HepG2 (cell line): ENCODE data around the gene PDK2. TPM values are rescaled to one million over a fixed set of nuclear protein-coding genes. Genes with fewer than 3 reads are reported as not detected.
A peak's percentile ranks its signal among the peaks of the same experiment; 100 is the strongest.

Source experiments
- ATF7 ChIP-seq, 2 experiments: fragments of 450-650 bp in 1 of 2; sonication (generic) in 1 of 2; formaldehyde crosslinking in 1 of 2; IDR thresholded peaks; 2 replicates each; pipeline versions ENCODE4 v1.4.0 to v1.6.1; 2016 to 2020; ENCODE audit warnings: antibody characterized with exemption in 1 of 2, mild to moderate bottlenecking in 1 of 2, missing genetic modification reagents in 1 of 2
- GLMP ChIP-seq: sonication (generic); formaldehyde crosslinking; IDR thresholded peaks from 2 replicates; pipeline ENCODE4 v1.9.0; 2021; ENCODE audit warnings: missing genetic modification reagents, mild to moderate bottlenecking, borderline replicate concordance
- HDAC1 ChIP-seq: sonication (generic); formaldehyde crosslinking; IDR thresholded peaks from 2 replicates; pipeline ENCODE4 v1.5.1; 2020; ENCODE audit warnings: mild to moderate bottlenecking, missing genetic modification reagents
- HMG20A ChIP-seq: IDR thresholded peaks from 2 replicates; pipeline ENCODE4 v1.6.1; 2016; ENCODE audit warnings: borderline replicate concordance
- MAZ ChIP-seq, 2 experiments: sonication (generic) in 1 of 2; formaldehyde crosslinking in 1 of 2; IDR thresholded peaks; 2 replicates each; pipeline versions ENCODE4 v1.5.0 to v1.6.1; 2012 to 2020; ENCODE audit warnings: low read depth in 2 of 2, mild to moderate bottlenecking in 2 of 2, borderline replicate concordance in 1 of 2, improper control_type of control experiment in 1 of 2, low read length in 1 of 2, missing genetic modification reagents in 1 of 2, moderate library complexity in 1 of 2
- MXD1 ChIP-seq: sonication (generic); formaldehyde crosslinking; IDR thresholded peaks from 2 replicates; pipeline ENCODE4 v1.4.0; 2020; ENCODE audit warnings: mild to moderate bottlenecking, missing genetic modification reagents
- NCOA1 ChIP-seq: sonication (generic); formaldehyde crosslinking; IDR thresholded peaks from 2 replicates; pipeline ENCODE4 v1.9.0; 2021; ENCODE audit warnings: missing genetic modification reagents
- NCOR1 ChIP-seq: fragments of 200-600 bp; sonication (generic); IDR thresholded peaks from 2 replicates; pipeline ENCODE4 v1.7.0; 2017; ENCODE audit warnings: antibody characterized with exemption, low read length, borderline replicate concordance
- PCBP1 ChIP-seq: fragments of 200-400 bp; formaldehyde crosslinking; IDR thresholded peaks from 2 replicates; pipeline ENCODE4 v1.6.1; 2017; ENCODE audit warnings: mild to moderate bottlenecking, low read depth, low read length, borderline replicate concordance
- PHF8 ChIP-seq: sonication (generic); formaldehyde crosslinking; IDR thresholded peaks from 2 replicates; pipeline ENCODE4 v1.5.0; 2020; ENCODE audit warnings: missing genetic modification reagents
- ZKSCAN8 ChIP-seq: IDR thresholded peaks from 2 replicates; pipeline ENCODE4 v1.6.1; 2016; ENCODE audit warnings: borderline replicate concordance, missing genetic modification reagents, missing compliant biosample characterization
- ZNF484 ChIP-seq: sonication (generic); formaldehyde crosslinking; IDR thresholded peaks from 2 replicates; pipeline ENCODE4 v1.5.1; 2020; ENCODE audit warnings: mild to moderate bottlenecking, low read depth, missing genetic modification reagents, borderline replicate concordance
- ZNF563 ChIP-seq: sonication (generic); formaldehyde crosslinking; IDR thresholded peaks from 2 replicates; pipeline ENCODE4 v1.8.0; 2022; ENCODE audit warnings: mild to moderate bottlenecking, moderate library complexity, missing genetic modification reagents
- ZNF572 ChIP-seq: sonication (generic); formaldehyde crosslinking; IDR thresholded peaks from 2 replicates; pipeline ENCODE4 v1.5.1; 2020; ENCODE audit warnings: mild to moderate bottlenecking, missing genetic modification reagents
- ZNF574 ChIP-seq: sonication (generic); formaldehyde crosslinking; IDR thresholded peaks from 2 replicates; pipeline ENCODE4 v1.4.0; 2020; ENCODE audit warnings: missing genetic modification reagents
- ZNF580 ChIP-seq: IDR thresholded peaks from 2 replicates; pipeline ENCODE4 v1.6.1; 2016; ENCODE audit warnings: low read depth, borderline replicate concordance
- ZNF619 ChIP-seq: sonication (generic); formaldehyde crosslinking; IDR thresholded peaks from 2 replicates; pipeline ENCODE4 v1.4.0; 2020; ENCODE audit warnings: mild to moderate bottlenecking, missing genetic modification reagents
- ZNF724P ChIP-seq: sonication (generic); formaldehyde crosslinking; IDR thresholded peaks from 2 replicates; pipeline ENCODE4 v1.8.0; 2022; ENCODE audit warnings: missing genetic modification reagents, borderline replicate concordance
- ZNF746 ChIP-seq: sonication (generic); formaldehyde crosslinking; IDR thresholded peaks from 2 replicates; pipeline ENCODE4 v1.8.0; 2022; ENCODE audit warnings: mild to moderate bottlenecking, missing genetic modification reagents
- ZNF770 ChIP-seq: sonication (generic); formaldehyde crosslinking; IDR thresholded peaks from 2 replicates; pipeline ENCODE4 v1.5.0; 2020; ENCODE audit warnings: mild to moderate bottlenecking, missing genetic modification reagents
- polyA plus RNA-seq, 8 experiments: library from polyadenylated mRNA; depleted of rRNA in 3 of 8; stranded (reverse) in 7 of 8; unstranded in 1 of 8; fragments of >200 nt; fragmentation: Illumina TruSeq in 4 of 8; extraction: Trizol in 4 of 8; gene quantifications; 2 replicates each; pipeline versions ENCODE4 v1.2.1 to v1.2.3, GENCODE V29; 2011 to 2016; ENCODE audit warnings: low read depth in 4 of 8, missing spikeins in 1 of 8, mixed read lengths in 1 of 8; ENCODE audit not compliant: insufficient read depth in 1 of 8
- total RNA-seq, 5 experiments: library from RNA; depleted of rRNA; stranded (reverse); fragments of >200 nt; fragmentation: Illumina TruSeq; extraction: Trizol; gene quantifications; 2 replicates each; pipeline ENCODE4 v1.2.3, GENCODE V29; 2016; ENCODE audit warnings: low read depth in 1 of 5

Gene PDK2
- total and polyA plus RNA-seq, 2 of the 13 experiments (the other 11 are each of a cell fraction or from before 2014, with no cell fraction given), result 18.5 to 59.7 TPM

GRCh38 chr17:50149417-50150353 lies 54.5 kb downstream of the PDK2 start (continued):
- TF ChIP-seq NCOA1 (CRISPR knock-in tag), result no peak
- no peak for TF ChIP-seq ZNF619 (CRISPR knock-in tag)
- TF ChIP-seq ZNF770, result peak; percentile 54; the same call in 1 of the 2 replicates
- TF ChIP-seq HMG20A, result no peak
- TF ChIP-seq ZNF580, result peak; percentile 8; the same call in 1 of the 2 replicates
- no peak for TF ChIP-seq ZNF572 (CRISPR knock-in tag)
- TF ChIP-seq ZNF563, result peak; percentile 72
- 0 out of 2 replicates have a peak, but pooled peaks have one; percentile 42 for TF ChIP-seq ZKSCAN8 (CRISPR knock-in tag)
- no peak for TF ChIP-seq ZNF484 (CRISPR knock-in tag)
- peak; percentile 51 for TF ChIP-seq PHF8
- TF ChIP-seq HDAC1 (CRISPR knock-in tag), result peak; percentile 44
- TF ChIP-seq GLMP (CRISPR knock-in tag), result no peak
- TF ChIP-seq ATF7 (IDR thresholded peaks at IDR 0.05), result no peak
- no peak for TF ChIP-seq ATF7 (CRISPR knock-in tag; IDR thresholded peaks at IDR 0.05)
- TF ChIP-seq ZNF746 (CRISPR knock-in tag), result no peak; the same call in 1 of the 2 replicates
- TF ChIP-seq ZNF724P (CRISPR knock-in tag), result peak; percentile 36; the same call in 1 of the 2 replicates
- no peak for TF ChIP-seq NCOR1
- TF ChIP-seq ZNF574 (CRISPR knock-in tag), result peak; percentile 79
- no peak for TF ChIP-seq PCBP1
- TF ChIP-seq MXD1, result peak; percentile 72
- TF ChIP-seq MAZ (IDR thresholded peaks at IDR 0.05; ENCODE audit: borderline replicate concordance, low read depth, low read length), result no peak
- peak; percentile 74; the same call in 1 of the 2 replicates for TF ChIP-seq MAZ (CRISPR knock-in tag; IDR thresholded peaks at IDR 0.05; ENCODE audit: low read depth)
